GM12891 (cell line): Measurements from ENCODE around the gene FAM9C.

Experiments
- POLR2A ChIP-seq: IDR thresholded peaks from 2 replicates; pipeline ENCODE4 v1.6.1; 2011; ENCODE audit warnings: low read depth, low read length, control low read depth
- POU2F2 ChIP-seq: IDR thresholded peaks from 2 replicates; pipeline ENCODE4 v1.6.1; 2011; ENCODE audit warnings: low read depth, mild to moderate bottlenecking, control low read depth, low read length, moderate library complexity

DNA sequence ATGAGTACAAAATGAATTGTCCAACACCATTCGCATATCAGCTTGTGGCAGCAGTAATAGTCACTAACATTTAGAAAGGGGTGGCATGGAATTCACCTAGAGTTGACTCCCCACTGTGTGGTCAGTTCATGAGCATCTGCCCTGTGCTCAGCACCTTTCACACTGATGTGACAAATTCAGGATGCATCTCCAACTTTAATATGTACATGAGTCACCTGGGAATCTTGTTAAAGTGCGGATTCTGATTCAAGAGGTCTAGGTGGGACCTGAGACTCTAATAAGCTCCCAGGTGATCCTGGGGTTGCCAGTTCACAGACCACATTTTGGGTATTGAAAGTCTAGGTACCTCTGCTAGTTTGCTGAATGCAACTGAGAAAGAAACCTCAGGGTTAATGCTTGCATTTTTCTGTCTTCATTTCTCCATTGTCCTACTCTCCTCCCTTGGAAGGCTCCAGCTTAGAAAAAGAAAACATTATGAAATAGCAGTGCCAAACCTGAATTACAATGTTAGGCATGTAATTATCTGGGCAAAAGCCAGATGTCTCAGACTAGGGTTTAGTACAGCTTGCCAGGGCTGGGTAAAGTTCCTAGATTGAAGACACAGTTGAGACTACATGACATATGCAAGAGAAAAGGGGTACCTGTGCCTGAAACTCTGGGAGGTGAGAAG lies 36.8 kb downstream of the FAM9C start:
- TF ChIP-seq POLR2A, result no peak
- TF ChIP-seq POU2F2, result no peak
